Kidney tubule cell (primary cell): ENCODE results near the gene CTNND1.
"Not testable (repeated sequence)": the region's sequence is repeated elsewhere in the genome, so short reads cannot be mapped to it uniquely, and the experiment has no call there.

Experiments
- DNase-seq: peaks from one replicate; pipeline ENCODE4 v3.0.0-alpha.2; 2018; ENCODE audit warnings: low spot score

Gene CTNND1

GRCh38 chr11:57791321-57792059 is 29.9 kb downstream of the CTNND1 start:
- DNase-seq = peak; percentile 63

- DNase-seq = peak; percentile 79
Measured at GRCh38 chr11:57792060-57792541, 30.5 kb downstream of the CTNND1 start.

GRCh38 chr11:57792870-57793269 is 31.3 kb downstream of the CTNND1 start:
- DNase-seq = peak; percentile 86

GRCh38 chr11:57793351-57794115 is 31.9 kb downstream of the CTNND1 start:
- DNase-seq = no peak

GRCh38 chr11:57798905-57799559 is 37.4 kb downstream of the CTNND1 start:
- peak; percentile 96 for DNase-seq

GRCh38 chr11:57800444-57801182 is 39.0 kb downstream of the CTNND1 start:
- DNase-seq = peak; percentile 89

DNA sequence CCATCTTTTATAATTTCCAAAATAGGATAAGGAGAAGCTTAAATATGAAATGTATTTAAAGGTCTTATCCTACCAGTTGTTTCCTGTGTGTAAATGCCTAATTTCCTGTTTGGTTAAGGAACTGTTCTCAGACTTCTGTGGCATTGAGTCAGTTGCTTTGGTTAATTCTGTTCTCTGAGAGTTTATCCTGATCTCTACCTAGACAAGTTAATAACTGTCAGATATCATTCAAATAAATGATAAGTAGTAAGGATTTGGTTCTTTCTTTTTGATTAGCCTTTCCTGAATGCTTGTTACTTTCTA is 39.5 kb downstream of the CTNND1 start:
- peak; percentile 25 for DNase-seq

- no peak for DNase-seq
Measured at GRCh38 chr11:57802411-57802810, 40.8 kb downstream of the CTNND1 start.

GRCh38 chr11:57804466-57804865 is 42.9 kb downstream of the CTNND1 start:
- peak; percentile 36 for DNase-seq

DNA sequence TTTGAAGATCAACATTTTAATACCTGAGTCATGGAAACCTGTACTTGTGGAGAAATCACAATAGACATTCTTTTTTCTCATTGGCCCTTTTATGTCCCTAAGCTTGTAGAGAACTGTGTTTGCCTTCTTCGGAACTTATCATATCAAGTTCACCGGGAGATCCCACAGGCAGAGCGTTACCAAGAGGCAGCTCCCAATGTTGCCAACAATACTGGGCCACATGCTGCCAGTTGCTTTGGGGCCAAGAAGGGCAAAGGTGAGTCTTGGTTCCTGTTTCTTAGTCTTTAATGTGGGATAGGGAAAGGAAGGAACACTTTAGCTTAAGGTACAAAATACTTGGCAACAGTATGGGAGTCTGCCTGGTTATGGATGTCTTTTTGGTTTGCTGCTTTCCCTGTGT is 44.2 kb downstream of the CTNND1 start:
- DNase-seq = no peak

DNA sequence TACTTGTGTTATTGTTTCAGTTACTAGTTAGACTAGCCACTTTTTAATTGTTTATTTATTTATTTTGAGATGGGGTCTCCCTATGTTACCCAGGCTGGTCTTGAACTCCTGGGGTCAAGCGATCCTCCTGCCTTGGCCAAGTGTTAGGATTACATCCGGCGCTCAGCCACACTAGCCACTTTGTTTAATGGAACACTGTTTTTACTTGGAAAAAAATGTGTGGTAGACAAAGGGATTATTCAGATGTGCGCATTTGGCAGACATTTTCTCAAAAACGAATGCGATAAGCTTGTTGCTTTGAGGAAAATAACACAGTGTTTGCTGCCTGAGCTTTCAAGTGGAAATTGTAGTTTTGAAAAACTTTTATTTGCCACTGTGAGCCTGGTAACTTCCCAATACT is 51.0 kb downstream of the CTNND1 start:
- DNase-seq = no peak

- no peak for DNase-seq
Measured at GRCh38 chr11:57815476-57815875, 53.9 kb downstream of the CTNND1 start.

DNA sequence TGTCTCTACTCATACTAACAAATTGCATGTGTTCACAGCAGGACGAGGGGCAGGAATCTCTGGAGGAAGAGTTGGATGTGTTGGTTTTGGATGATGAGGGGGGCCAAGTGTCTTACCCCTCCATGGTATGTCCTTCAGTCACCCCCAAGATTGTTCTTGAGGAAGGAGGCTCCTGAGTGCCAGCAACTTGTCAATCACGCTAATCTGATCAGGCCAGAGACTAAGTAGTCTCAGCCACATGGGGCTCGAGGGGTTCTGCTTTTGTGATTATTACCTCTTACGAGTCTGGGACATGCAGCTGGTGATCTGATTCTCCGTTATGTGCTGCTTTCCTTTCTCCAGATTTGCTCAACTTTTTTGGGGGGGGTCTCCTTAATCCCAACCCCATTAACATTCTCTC is 54.3 kb downstream of the CTNND1 start:
- no peak for DNase-seq

DNA sequence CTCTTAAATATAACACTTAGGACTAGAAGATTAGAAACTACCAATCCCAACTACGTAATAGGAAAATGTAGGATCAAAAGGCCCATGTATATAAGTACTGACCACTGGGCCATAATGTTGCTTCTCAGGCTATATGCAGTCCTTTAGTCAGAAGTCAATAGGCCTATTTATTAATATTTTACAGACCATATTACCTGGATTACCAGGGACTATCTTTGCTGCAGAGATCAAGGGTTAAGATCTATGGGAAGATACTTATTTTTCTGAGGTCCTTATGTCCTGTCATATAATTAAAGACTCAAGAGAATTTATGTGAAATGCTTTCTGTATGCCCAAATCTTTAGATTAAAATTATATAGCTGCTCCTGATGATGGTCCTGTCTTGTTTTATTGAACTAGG is 57.2 kb downstream of the CTNND1 start:
- DNase-seq = no peak

DNA sequence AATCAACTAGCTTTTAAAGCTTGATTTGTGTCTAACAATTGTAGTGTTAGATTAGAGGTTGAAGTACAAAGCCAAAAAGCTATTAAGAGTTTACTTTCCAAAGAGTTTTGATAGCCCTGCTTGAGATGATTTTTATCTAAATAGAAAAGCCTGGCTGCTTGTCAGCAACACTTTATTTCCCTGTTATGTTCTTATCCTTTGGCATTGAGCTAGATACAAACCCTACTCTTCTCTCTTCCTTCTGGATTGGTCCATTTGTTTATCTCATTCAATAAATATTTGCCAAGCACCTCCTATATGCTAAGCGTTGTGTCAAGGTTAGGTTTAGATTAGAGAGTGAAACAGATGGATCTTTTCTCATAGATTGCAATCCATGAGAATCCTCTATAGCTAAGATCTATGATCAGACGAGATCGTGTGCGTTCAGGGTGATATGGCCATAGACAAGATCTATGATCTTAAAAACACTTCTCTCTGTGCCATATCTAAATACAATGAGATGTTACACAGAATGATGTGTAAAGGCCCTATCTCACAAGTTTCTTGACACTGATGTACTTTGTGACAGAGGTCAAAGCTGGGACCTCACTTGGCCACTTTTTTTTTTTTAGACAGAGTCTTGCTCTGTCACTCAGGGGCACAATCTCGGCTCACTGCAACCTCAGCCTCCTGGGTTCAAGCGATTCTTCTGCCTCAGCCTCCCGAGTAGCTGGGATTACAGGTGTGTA is 57.8 kb downstream of the CTNND1 start:
- DNase-seq = no peak

- DNase-seq = no peak
Measured at GRCh38 chr11:57823859-57824258, 62.3 kb downstream of the CTNND1 start.

GRCh38 chr11:57834852-57835251 is 73.2 kb downstream of the CTNND1 start:
- DNase-seq = no peak

GRCh38 chr11:57838609-57839008 is 77.0 kb downstream of the CTNND1 start:
- DNase-seq = not testable (repeated sequence)

- no peak for DNase-seq
Measured at GRCh38 chr11:57842873-57843272, 81.3 kb downstream of the CTNND1 start.

DNA sequence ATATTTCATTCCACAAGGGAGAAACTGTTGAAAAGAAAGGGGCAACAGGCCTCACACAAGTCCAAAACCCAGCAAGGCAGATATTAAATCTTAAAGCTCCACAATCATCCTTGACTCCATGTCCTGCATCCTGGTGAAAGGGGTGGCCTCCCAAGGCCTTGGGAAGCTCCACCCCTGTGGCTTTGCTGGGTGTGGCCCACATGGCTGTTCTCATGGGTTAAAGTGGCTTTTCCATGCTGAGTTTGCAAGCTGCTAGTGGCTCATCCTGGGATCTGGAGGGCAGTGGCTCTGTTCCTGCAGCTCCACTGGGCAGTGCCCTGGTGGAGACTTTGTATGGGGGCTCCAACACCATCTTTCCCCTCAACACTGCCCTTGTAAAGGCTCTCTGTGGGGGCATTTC is 106.4 kb downstream of the CTNND1 start:
- no peak for DNase-seq

GRCh38 chr11:57868491-57868890 is 106.9 kb downstream of the CTNND1 start:
- no peak for DNase-seq
